ENCODE measurements around the gene ARFIP2. TPM values are rescaled to one million over a fixed set of nuclear protein-coding genes. Genes with fewer than 3 reads are reported as not detected.

ARFIP2 gene
- total RNA-seq, 1 donor from 2014 or later, result 61.4 TPM

DNA sequence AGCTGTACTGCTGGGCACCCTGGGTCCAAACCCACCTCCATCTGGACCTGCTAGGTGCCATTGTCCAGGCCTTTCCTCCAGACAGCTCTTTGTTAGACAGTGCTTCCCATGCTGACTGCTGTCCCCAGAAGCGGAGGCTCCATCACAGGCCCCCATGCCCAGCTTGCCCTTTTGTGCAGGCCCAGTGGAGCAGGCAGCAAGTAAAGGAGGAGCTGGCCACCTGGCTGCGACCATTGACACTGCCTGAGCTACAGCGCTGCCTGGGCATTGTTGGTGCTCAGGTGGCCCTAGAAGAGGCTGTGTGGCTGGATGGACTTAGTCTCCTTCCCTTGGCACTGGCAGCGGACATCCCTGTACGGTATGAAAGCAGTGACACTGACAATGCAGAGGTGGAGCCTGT lies 17.4 kb upstream of the ARFIP2 start:
- peaks cover 6% of the 10 kb centered on the region for H3K36me3 Mint-ChIP-seq (ENCODE audit: low read depth)
- H3K4me1 Mint-ChIP-seq (ENCODE audit: low read depth), result peaks cover 11% of the 10 kb centered on the region
- no peak for DNase-seq (ENCODE audit: low spot score)
- no peaks in the 10 kb centered on the region for H3K27me3 Mint-ChIP-seq (ENCODE audit: low read depth)
- no peak overlapping the region for H3K27ac Mint-ChIP-seq (ENCODE audit: unreplicated experiment)
- TF ChIP-seq CTCF (IDR thresholded peaks at IDR 0.05), result no peak
- H3K9me3 Mint-ChIP-seq (ENCODE audit: low read depth), result no peaks in the 10 kb centered on the region
- no peak overlapping the region for H3K4me3 Mint-ChIP-seq (ENCODE audit: unreplicated experiment)

DNA sequence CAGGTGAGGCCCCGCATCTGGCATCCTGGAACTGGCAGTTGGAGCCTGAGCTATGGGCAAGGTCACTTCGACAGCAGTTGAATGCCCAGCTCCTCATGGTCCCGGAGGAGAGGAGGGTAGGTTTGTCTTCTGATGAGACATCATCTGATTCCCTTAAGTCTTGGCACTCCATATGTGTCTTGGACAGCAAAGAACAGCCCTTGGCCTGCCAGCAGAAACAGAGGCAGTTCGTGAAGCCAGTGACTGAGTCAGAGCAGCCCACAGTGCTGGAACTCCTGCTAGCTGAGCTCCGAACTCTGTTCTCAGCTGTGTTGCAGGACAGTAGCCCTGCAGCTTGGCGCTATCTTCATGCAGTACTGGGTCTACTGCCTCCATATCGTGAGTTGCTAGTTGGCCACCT lies 17.0 kb upstream of the ARFIP2 start:
- Mint-ChIP-seq H3K36me3 (ENCODE audit: low read depth) (peaks cover 5% of the 10 kb centered on the region), H3K4me3 (ENCODE audit: unreplicated experiment) (no peak overlapping the region), H3K4me1 (ENCODE audit: low read depth) (peaks cover 8% of the 10 kb centered on the region), H3K27me3 (ENCODE audit: low read depth) (no peaks in the 10 kb centered on the region), H3K9me3 (ENCODE audit: low read depth) (no peaks in the 10 kb centered on the region), H3K27ac (ENCODE audit: unreplicated experiment) (no peak overlapping the region)
- no peak for DNase-seq (ENCODE audit: low spot score)
- TF ChIP-seq CTCF (IDR thresholded peaks at IDR 0.05), result no peak

GRCh38 chr11:6497069-6497839 lies 16.1 kb upstream of the ARFIP2 start, which contains the start of gene DNHD1:
TSS of gene DNHD1 (plus strand) at chr11:6497280. CDS start at chr11:6498216, 936 bp downstream.
- no peaks in the 10 kb centered on the region for H3K9me3 Mint-ChIP-seq (ENCODE audit: low read depth)
- TF ChIP-seq CTCF (IDR thresholded peaks at IDR 0.05), result no peak
- no peak for DNase-seq (ENCODE audit: low spot score)
- no peaks in the 10 kb centered on the region for H3K27me3 Mint-ChIP-seq (ENCODE audit: low read depth)
- no peak within 1 kb of the TSS for H3K27ac Mint-ChIP-seq (ENCODE audit: unreplicated experiment)
- H3K4me1 Mint-ChIP-seq (ENCODE audit: low read depth), result peaks cover 5% of the 10 kb centered on the region
- H3K36me3 Mint-ChIP-seq (ENCODE audit: low read depth), result peaks cover 4% of the 10 kb centered on the region
- H3K4me3 Mint-ChIP-seq (ENCODE audit: unreplicated experiment), result no peak within 1 kb of the TSS

- no peaks in the 10 kb centered on the region for H3K9me3 Mint-ChIP-seq (ENCODE audit: low read depth)
- H3K4me1 Mint-ChIP-seq (ENCODE audit: low read depth), result no peaks in the 10 kb centered on the region
- H3K27me3 Mint-ChIP-seq (ENCODE audit: low read depth), result no peaks in the 10 kb centered on the region
- H3K27ac Mint-ChIP-seq (ENCODE audit: unreplicated experiment), result no peak overlapping the region
- DNase-seq (ENCODE audit: low spot score), result no peak
- peaks cover 8% of the 10 kb centered on the region for H3K36me3 Mint-ChIP-seq (ENCODE audit: low read depth)
- H3K4me3 Mint-ChIP-seq (ENCODE audit: unreplicated experiment), result no peak overlapping the region
- TF ChIP-seq CTCF (IDR thresholded peaks at IDR 0.05), result no peak
Measured at GRCh38 chr11:6489306-6489705, 8.2 kb upstream of the ARFIP2 start.

DNA sequence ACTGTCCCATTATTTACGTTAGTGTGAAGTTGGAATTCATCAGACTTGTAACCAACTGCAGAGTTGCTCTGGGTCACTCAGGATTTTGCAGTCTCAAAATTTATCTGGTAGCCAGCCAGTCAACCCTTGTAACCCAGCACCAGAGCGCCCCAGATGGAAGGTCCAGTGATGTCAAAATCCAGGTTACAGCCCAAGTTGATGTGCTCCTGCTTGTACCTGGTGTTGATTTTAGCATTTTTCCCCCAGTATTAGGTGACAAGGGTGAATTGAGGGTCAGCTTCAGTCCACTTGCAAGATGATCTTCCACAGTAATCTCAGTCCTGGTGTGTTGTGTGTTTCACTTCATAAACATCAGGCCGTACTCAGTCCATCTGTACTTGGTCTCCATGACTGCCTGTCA lies 7.7 kb upstream of the ARFIP2 start:
- no peak for TF ChIP-seq CTCF (IDR thresholded peaks at IDR 0.05)
- H3K36me3 Mint-ChIP-seq (ENCODE audit: low read depth), result peaks cover 8% of the 10 kb centered on the region

More for the DNA sequence above, 7.7 kb upstream of the ARFIP2 start:
- DNase-seq (ENCODE audit: low spot score), result no peak
- H3K27me3 Mint-ChIP-seq (ENCODE audit: low read depth), result no peaks in the 10 kb centered on the region
- no peak overlapping the region for H3K4me3 Mint-ChIP-seq (ENCODE audit: unreplicated experiment)
- no peak overlapping the region for H3K27ac Mint-ChIP-seq (ENCODE audit: unreplicated experiment)
- no peaks in the 10 kb centered on the region for H3K9me3 Mint-ChIP-seq (ENCODE audit: low read depth)
- H3K4me1 Mint-ChIP-seq (ENCODE audit: low read depth), result no peaks in the 10 kb centered on the region

All from chondrocyte (in vitro differentiated cells).